HG03378 (cell line): ENCODE data around the gene MTO1.
"Not testable (repeated sequence)": the region's sequence is repeated elsewhere in the genome, so short reads cannot be mapped to it uniquely, and the experiment has no call there.

Experiments used
- ATAC-seq: cut with Tn5 transposase; IDR thresholded peaks from one replicate; pipeline ENCODE4 v1.9.1; 2021; ENCODE audit warnings: mild to moderate bottlenecking, moderate library complexity; ENCODE audit not compliant: unreplicated experiment

Gene MTO1

GRCh38 chr6:73523434-73524123, 62.0 kb downstream of the MTO1 start:
- peak; percentile 46 for ATAC-seq

- ATAC-seq, result no peak
Observed at GRCh38 chr6:73525546-73526330, 64.2 kb downstream of the MTO1 start.

DNA sequence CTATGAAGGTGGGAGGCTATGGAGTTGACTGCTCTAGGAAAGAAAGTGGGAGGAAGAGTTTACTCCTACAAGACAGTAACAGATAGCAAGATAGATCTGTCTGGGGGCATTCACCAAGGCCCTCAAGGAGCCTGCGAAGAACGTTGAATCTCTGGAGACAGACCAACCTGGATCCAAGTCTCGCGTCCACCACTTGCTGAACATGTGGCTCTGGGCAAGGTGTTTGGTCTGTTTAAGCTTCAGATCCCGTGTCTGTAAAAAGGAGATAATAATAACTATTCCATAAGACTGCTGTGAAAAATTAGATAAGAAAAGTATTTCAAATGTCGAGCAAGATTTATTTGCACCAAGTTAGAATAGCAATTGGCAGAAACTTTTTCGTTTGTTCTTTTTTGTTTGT, 67.4 kb downstream of the MTO1 start:
- ATAC-seq, result no peak

GRCh38 chr6:73532293-73532692, 70.8 kb downstream of the MTO1 start:
- ATAC-seq, result no peak

- ATAC-seq, result no peak
Observed at GRCh38 chr6:73534628-73535027, 73.1 kb downstream of the MTO1 start.

DNA sequence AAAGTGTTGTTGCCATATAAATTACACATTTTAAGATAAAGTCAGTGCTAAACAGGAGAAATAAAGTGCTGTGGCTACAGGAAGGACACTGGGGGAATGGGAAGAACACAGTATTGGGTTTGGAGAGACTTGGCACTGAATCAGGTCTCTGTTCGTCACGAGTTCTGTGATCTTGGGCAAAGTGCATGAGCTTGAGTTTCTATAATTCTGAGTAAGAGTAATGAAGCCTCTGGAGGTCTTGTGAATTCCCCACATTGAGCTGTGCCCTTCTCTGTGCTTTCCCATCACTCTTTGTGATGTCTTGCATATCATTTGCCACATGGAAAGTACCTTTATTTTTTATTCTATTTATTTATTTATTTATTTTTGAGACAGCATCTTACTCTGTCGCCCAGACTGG, 76.1 kb downstream of the MTO1 start:
- ATAC-seq, result peak; percentile 73

DNA sequence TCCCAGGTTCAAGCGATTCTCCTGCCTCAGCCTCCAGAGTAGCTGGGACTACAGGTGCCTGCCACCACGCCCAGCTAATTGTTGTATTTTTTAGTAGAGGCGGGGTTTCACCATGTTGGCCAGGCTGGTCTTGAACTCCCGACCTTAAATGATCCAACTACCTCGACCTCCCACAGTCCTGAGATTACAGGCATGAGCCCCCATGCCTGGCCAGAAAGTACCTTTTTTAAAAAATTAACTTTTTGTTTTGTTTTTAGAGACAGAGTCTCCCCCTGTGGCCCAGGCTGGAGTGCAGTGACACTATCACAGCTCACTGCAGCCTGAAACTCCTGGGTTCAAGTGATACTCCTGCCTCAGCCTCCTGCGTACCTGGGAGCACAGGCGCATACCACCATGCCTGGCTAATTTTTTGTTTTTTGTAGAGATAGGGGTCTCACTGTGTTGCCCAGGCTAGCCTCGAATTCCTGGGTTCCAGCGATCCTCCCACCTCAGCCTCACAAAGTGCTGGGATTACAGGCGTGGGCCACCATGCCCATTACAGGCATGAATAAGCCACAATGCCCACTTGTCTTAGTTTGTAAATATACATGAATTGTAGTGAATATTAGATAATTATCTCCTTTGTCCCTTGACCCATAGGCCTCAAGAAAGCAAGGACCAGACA, 76.7 kb downstream of the MTO1 start:
- peak; percentile 28 for ATAC-seq

DNA sequence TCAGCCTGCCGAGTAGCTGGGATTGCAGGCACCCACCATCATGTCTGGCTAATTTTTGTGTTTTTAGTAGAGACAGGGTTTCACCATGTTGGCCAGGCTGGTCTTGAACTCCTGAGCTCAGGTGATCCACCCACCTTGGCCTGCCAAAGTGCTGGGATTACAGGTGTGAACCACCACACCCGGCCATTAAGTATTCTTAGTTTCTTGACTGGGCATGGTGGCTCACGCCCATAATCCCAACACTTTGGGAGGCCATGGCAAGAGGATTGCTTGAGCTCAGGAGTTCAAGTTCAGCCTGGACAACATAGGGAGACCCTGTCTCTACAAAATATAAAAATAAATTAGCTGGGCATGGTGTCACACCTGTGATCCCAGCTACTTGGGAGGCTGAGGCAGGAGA, 80.9 kb downstream of the MTO1 start:
- not testable (repeated sequence) for ATAC-seq

DNA sequence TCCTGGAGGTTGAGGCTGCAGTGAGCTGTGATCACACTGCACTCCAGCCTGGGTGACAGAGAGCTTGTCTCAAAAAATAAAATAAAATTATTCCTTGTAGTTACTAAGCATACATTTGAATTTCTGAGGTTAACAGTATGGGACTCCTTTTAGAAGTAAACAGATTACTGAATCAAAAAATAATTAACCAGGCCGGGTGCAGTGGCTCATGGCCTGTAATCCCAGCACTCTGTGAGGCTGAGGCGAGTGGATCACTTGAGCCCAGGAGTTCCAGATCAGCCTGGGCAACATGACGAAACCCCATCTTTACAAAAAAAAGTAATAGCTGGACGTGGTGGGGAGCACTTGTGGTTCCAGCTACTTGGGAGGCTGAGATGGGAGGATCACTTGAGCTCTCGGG, 81.4 kb downstream of the MTO1 start:
- ATAC-seq, result no peak

- ATAC-seq, result no peak
Observed at GRCh38 chr6:73547036-73547435, 85.5 kb downstream of the MTO1 start.

DNA sequence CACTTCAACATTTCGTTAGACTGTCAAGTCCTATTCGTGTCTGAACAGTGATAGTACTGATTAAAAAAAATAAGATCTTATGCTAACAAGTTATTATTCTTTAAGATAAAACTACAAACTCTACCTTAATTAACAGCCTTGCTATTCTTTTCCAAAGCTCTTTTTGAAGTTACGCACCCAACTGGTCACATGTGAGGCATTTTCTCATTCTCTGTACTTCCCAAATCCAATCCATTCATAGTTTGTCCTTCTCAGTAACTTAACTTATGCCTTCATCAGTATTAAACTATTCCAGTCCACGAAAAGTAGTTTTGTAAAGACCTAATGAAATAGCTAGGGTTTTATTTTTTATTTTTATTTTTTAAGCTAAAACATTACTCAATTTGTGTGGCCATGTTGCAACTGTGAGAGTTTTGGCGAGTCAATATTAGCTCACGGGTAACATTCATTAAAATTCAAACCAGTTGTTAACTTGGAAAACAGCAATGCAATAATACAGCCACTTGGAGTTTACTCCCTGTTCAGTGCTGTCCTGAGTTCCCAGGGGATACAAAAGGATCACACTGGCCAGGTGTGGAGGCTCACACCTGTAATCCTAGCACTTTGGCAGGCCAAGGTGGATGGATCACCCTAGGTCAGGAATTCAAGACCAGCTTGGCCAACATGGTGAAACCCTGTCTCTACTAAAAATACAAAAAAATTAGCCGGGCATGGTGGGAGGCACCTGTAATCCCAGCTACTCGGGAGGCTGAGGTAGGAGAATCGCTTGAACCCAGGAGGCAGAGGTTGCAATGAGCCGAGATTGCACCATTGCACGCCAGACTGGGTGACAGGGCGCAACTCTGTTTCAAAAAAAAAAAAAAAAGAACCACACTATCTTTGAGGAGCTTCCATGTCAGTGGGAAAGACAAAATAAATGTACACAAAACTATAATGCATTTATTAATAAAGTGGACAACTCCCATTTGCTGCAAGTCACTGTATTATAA, 87.2 kb downstream of the MTO1 start:
- ATAC-seq, result no peak

GRCh38 chr6:73551115-73551514, 89.6 kb downstream of the MTO1 start:
- not testable (repeated sequence) for ATAC-seq

DNA sequence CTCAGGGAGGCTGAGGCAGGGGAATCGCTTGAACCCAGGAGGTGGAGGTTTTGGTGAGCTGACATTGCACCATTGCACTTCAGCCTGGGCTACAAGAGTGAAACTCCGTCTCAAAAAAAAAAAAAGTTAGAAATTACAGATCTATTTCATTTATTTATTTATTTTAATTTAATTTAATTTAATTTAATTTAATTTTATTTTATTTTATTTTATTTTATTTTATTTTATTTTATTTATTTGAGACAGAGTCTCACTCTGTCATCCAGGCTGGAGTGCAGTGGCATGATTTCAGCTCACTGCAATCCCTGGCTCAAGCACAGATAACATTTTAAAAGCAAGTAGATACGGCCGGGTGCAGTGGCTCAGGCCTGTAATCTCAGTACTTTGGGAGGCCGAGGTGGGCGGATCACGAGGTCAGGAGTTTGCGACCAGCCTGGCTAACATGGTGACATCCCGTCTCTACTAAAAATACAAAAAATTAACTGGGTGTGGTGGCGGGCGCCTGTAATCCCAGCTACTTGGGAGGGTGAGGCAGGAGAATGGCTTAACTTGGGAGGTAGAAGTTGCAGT, 93.9 kb downstream of the MTO1 start:
- ATAC-seq, result not testable (repeated sequence)

DNA sequence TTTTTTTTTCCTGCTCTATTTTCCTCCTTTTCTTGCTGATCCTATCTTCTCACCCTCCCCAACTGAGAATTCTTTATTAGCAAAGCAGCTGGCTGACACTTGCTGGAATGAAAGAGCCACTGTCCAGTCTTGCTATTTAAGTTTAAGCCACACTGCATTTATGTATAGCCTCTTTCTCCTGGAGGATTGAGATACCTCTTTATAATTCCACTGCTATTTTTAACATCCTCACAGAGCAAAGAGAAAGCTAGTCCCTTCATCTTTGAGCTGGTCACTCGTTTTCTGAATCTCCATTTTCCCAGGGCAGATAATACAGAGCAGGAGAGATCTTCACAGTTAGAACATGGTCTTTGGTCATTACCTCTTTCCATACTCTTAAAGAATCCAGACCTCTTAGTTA, 95.3 kb downstream of the MTO1 start:
- ATAC-seq, result no peak
